Measurements from ENCODE around the gene GAP43. TPM values are rescaled to one million over a fixed set of nuclear protein-coding genes. Genes with fewer than 3 reads are reported as not detected.

The GAP43 gene
- total and polyA plus RNA-seq, 2 donors (not counting 1 experiment from before 2014, with no cell fraction given) = 0.17 to 2.1 TPM

GRCh38 chr3:115683305-115683704, 60.0 kb downstream of the GAP43 start:
- Histone ChIP-seq H3K4me3 (replicated peaks in 1 of 4; ENCODE audit: control extremely low read depth in 1 of 4, insufficient read depth in 1 of 4, low read depth in 3 of 4, low read length in 4 of 4) (no peak overlapping the region), H2AFZ (ENCODE audit: low read length) (no peak overlapping the region), H3K27ac (ENCODE audit: insufficient read depth, low read length) (no peak overlapping the region)

DNA sequence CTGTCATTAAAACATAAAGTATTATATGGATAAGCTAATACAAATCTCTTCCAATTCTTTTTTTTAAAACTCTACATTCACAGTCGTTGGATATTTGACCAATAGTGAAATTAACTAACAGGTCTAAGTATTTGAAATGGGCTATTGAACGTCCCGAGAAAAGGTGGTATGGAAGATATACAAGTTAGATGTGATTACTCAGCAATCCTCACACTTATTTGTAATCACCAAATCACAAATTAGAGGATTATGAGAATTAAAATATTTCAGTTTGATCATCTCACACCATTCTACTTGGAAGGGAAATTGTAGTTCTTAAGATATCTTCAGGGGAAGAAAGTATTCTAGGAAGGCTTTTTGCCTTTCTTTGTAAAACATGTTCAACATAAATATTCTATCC, 60.5 kb downstream of the GAP43 start:
- H3K79me2 ChIP-seq (ENCODE audit: control insufficient read depth, insufficient read depth, low read length) = no peaks in the 10 kb centered on the region
- H3K36me3 ChIP-seq (ENCODE audit: control insufficient read depth, insufficient read depth, low read length) = no peaks in the 10 kb centered on the region
- no peak overlapping the region for H3K4me2 ChIP-seq (ENCODE audit: extremely low read depth, insufficient read depth, low read length)
- no peak overlapping the region for H3K27ac ChIP-seq (ENCODE audit: insufficient read depth, low read length)
- H3K4me3 ChIP-seq (replicated peaks in 1 of 4; ENCODE audit: control extremely low read depth in 1 of 4, insufficient read depth in 1 of 4, low read depth in 3 of 4, low read length in 4 of 4) = no peak overlapping the region
- no peaks in the 10 kb centered on the region for H3K4me1 ChIP-seq (ENCODE audit: control insufficient read depth, extremely low read depth, insufficient read depth, low read length)
- DNase-seq (ENCODE audit: low read depth in 2 of 2) = no peak
- no peaks in the 10 kb centered on the region for H3K27me3 ChIP-seq (ENCODE audit: control insufficient read depth, insufficient read depth, low read length)
- H3K9me3 ChIP-seq (ENCODE audit: control insufficient read depth, insufficient read depth, low read depth, low read length) = no peaks in the 10 kb centered on the region
- H2AFZ ChIP-seq (ENCODE audit: low read length) = no peak overlapping the region
- no peak overlapping the region for H3K9ac ChIP-seq (ENCODE audit: insufficient read depth, low read length)
- TF ChIP-seq EZH2 (IDR thresholded peaks at IDR 0.05; ENCODE audit: low read length, missing control alignments) (no peak), CTCF (conservative IDR thresholded peaks at IDR 0.05 in 1 of 2, IDR thresholded peaks at IDR 0.05 in 1 of 2; ENCODE audit: low read depth in 1 of 2, low read length in 2 of 2) (no peak)
- H4K20me1 ChIP-seq (ENCODE audit: control insufficient read depth, extremely low read depth, insufficient read depth, low read length) = no peaks in the 10 kb centered on the region

More at GRCh38 chr3:115683305-115683704, 60.0 kb downstream of the GAP43 start:
- no peak for TF ChIP-seq EZH2 (IDR thresholded peaks at IDR 0.05; ENCODE audit: low read length, missing control alignments)
- no peak for TF ChIP-seq CTCF (conservative IDR thresholded peaks at IDR 0.05 in 1 of 2, IDR thresholded peaks at IDR 0.05 in 1 of 2; ENCODE audit: low read depth in 1 of 2, low read length in 2 of 2)
- no peak for DNase-seq (ENCODE audit: low read depth in 2 of 2)
- no peak overlapping the region for H3K9ac ChIP-seq (ENCODE audit: insufficient read depth, low read length)
- no peaks in the 10 kb centered on the region for H3K36me3 ChIP-seq (ENCODE audit: control insufficient read depth, insufficient read depth, low read length)
- no peaks in the 10 kb centered on the region for H3K79me2 ChIP-seq (ENCODE audit: control insufficient read depth, insufficient read depth, low read length)
- H3K4me2 ChIP-seq (ENCODE audit: extremely low read depth, insufficient read depth, low read length) = no peak overlapping the region
- H4K20me1 ChIP-seq (ENCODE audit: control insufficient read depth, extremely low read depth, insufficient read depth, low read length) = no peaks in the 10 kb centered on the region
- no peaks in the 10 kb centered on the region for H3K9me3 ChIP-seq (ENCODE audit: control insufficient read depth, insufficient read depth, low read depth, low read length)
- H3K27me3 ChIP-seq (ENCODE audit: control insufficient read depth, insufficient read depth, low read length) = no peaks in the 10 kb centered on the region
- H3K4me1 ChIP-seq (ENCODE audit: control insufficient read depth, extremely low read depth, insufficient read depth, low read length) = no peaks in the 10 kb centered on the region

DNA sequence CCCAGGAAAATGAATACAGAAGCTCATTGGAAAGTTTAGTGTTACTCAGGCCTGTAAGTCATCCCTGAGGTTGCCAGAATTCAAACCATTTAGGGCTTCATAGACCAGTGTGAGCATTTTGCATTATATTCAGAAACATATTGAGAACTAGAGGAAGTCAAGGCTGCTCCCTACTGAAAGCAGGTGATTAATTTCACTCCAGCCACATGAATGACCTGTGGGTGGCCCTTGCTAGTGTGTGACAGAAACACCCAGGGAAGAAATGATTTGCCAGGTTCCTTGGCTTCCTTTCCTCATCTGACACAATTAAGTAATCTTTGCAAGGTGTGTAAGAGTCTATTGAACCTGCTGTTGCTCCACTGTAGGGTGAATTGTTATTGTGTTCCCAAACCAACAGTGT, 61.8 kb downstream of the GAP43 start:
- H3K4me1 ChIP-seq (ENCODE audit: control insufficient read depth, extremely low read depth, insufficient read depth, low read length) = no peaks in the 10 kb centered on the region

More for the DNA sequence above, 61.8 kb downstream of the GAP43 start:
- TF ChIP-seq EZH2 (IDR thresholded peaks at IDR 0.05; ENCODE audit: low read length, missing control alignments) (no peak), CTCF (conservative IDR thresholded peaks at IDR 0.05 in 1 of 2, IDR thresholded peaks at IDR 0.05 in 1 of 2; ENCODE audit: low read depth in 1 of 2, low read length in 2 of 2) (no peak)
- Histone ChIP-seq H3K27ac (ENCODE audit: insufficient read depth, low read length) (no peak overlapping the region), H3K9me3 (ENCODE audit: control insufficient read depth, insufficient read depth, low read depth, low read length) (no peaks in the 10 kb centered on the region), H3K79me2 (ENCODE audit: control insufficient read depth, insufficient read depth, low read length) (no peaks in the 10 kb centered on the region), H4K20me1 (ENCODE audit: control insufficient read depth, extremely low read depth, insufficient read depth, low read length) (no peaks in the 10 kb centered on the region), H2AFZ (ENCODE audit: low read length) (no peak overlapping the region), H3K9ac (ENCODE audit: insufficient read depth, low read length) (no peak overlapping the region), H3K36me3 (ENCODE audit: control insufficient read depth, insufficient read depth, low read length) (no peaks in the 10 kb centered on the region), H3K4me2 (ENCODE audit: extremely low read depth, insufficient read depth, low read length) (no peak overlapping the region), H3K4me3 (replicated peaks in 1 of 4; ENCODE audit: control extremely low read depth in 1 of 4, insufficient read depth in 1 of 4, low read depth in 3 of 4, low read length in 4 of 4) (no peak overlapping the region), H3K27me3 (ENCODE audit: control insufficient read depth, insufficient read depth, low read length) (no peaks in the 10 kb centered on the region)
- no peak for DNase-seq (ENCODE audit: low read depth in 2 of 2)

Data from fibroblast of lung (primary cell).